Measurements from ENCODE around the gene STARD5. TPM values are rescaled to one million over a fixed set of nuclear protein-coding genes. Genes with fewer than 3 reads are reported as not detected.

STARD5 gene
- 4.5 and 4.6 TPM in 2 replicates for total RNA-seq

GRCh38 chr15:81323944-81324881, at the start of gene STARD5:
STARD5 (minus strand) TSS chr15:81324141; CDS start chr15:81324099, 42 bp downstream.
- H3K4me3 Mint-ChIP-seq = peak within 1 kb of the TSS; percentile 98
- peak within 1 kb of the TSS; percentile 76 for H3K27ac Mint-ChIP-seq
- H3K27me3 Mint-ChIP-seq (ENCODE audit: insufficient read depth) = no peaks in the 10 kb centered on the region
- intact Hi-C loops (cut with micrococcal nuclease) = loop anchor here (1.0 to 10.0 kb wide), 8 partner anchors 22 to 1169 kb away; partner anchors contain the start of genes EFL1, FAH, SAXO2 and TLNRD1
- H3K36me3 Mint-ChIP-seq (ENCODE audit: low read depth) = peaks cover 5% of the 10 kb centered on the region
- H3K4me1 Mint-ChIP-seq (ENCODE audit: low read depth) = peaks cover 38% of the 10 kb centered on the region
- H3K9me3 Mint-ChIP-seq = no peaks in the 10 kb centered on the region
- peak; percentile 98 for DNase-seq (ENCODE audit: low spot score)

DNA sequence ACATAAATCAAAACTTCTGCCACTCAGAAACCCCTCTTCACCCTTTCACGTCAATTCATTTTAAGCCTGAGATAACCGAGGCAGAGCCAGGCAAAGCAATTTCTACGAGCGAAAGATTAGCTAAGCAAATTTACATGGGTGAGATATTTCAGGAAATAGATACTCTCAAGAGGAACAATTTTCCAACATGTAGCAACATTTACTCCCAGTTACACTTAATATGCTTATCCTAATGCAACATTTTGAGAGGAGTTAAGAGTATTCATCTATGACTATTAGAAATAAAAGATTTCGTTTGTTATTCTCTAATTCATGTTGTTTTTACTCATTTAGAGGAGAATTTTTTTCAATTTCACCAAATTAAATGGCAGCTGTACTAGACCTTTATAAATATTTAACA, 49.2 kb upstream of the STARD5 start:
- Mint-ChIP-seq H3K4me1 (ENCODE audit: low read depth) (no peaks in the 10 kb centered on the region), H3K27ac (no peak overlapping the region), H3K27me3 (ENCODE audit: insufficient read depth) (peaks cover 9% of the 10 kb centered on the region), H3K9me3 (no peaks in the 10 kb centered on the region), H3K36me3 (ENCODE audit: low read depth) (no peaks in the 10 kb centered on the region), H3K4me3 (no peak overlapping the region)
- intact Hi-C loops (cut with micrococcal nuclease) = no loop called here
- no peak for DNase-seq (ENCODE audit: low spot score)

- H3K4me1 Mint-ChIP-seq (ENCODE audit: low read depth) = no peaks in the 10 kb centered on the region
- H3K36me3 Mint-ChIP-seq (ENCODE audit: low read depth) = no peaks in the 10 kb centered on the region
- DNase-seq (ENCODE audit: low spot score) = no peak
- H3K27me3 Mint-ChIP-seq (ENCODE audit: insufficient read depth) = peaks cover 9% of the 10 kb centered on the region
- H3K4me3 Mint-ChIP-seq = no peak overlapping the region
- intact Hi-C loops (cut with micrococcal nuclease) = no loop called here
- H3K27ac Mint-ChIP-seq = no peak overlapping the region
- H3K9me3 Mint-ChIP-seq = no peaks in the 10 kb centered on the region
Measured at GRCh38 chr15:81372575-81372974, 48.6 kb upstream of the STARD5 start.

DNA sequence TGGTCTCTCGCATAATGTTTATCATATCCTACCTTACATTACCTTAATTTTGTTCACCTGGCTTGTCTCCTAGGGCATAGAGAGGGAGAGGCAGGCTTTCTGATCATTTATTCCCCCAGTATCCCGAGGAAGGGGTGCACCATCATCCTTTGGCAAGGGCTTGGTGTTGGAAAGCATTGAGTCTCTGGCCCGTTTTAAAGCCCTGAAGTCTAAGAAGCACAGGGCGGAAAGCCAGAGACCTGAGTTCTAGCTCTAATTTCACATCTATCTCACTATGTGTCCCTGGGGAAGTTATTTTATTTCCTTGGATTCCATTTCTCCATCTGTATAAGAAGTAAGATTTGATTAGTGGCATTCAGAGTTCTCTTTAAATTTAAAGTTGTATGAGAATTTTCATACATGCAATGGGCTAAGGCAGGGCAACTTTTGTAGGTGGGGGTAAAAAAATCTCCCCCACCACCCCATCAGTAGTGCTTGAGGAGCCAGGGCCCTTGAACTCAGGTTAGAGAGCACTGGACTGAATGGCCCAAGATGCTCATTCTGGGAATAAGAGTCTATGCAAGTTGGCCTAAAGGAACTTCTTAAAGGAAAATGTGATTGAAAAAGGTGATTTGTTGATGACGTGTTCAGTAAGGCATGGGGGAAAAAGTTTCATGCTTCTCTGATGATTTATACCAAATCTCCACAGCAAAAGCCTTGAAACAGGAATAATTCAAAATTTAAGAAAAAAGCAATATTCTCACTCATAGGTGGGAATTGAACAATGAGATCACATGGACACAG, 40.0 kb upstream of the STARD5 start:
- Mint-ChIP-seq H3K27me3 (ENCODE audit: insufficient read depth) (peaks cover 13% of the 10 kb centered on the region), H3K36me3 (ENCODE audit: low read depth) (no peaks in the 10 kb centered on the region), H3K27ac (no peak overlapping the region), H3K9me3 (no peaks in the 10 kb centered on the region), H3K4me3 (no peak overlapping the region), H3K4me1 (ENCODE audit: low read depth) (no peaks in the 10 kb centered on the region)
- no peak for DNase-seq (ENCODE audit: low spot score)
- intact Hi-C loops (cut with micrococcal nuclease) = no loop called here

DNA sequence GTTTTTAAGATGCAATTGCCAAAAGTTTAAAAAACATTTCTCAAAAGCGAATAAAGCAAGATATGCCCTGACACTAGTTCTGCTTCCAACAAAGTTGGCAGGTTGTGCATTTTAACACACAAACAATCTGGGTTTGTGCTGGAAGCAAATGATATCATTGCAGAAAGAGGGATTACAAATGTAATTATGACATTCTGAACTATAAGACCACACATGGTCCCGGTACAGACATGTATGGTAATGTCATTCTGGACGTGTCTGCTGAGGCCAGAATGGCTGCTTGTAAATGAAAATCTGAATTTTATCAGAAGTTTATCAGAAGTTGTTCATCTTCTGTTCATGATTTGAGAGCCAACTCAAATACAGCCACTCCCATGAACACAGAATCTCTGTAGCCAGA, 39.3 kb upstream of the STARD5 start:
- Mint-ChIP-seq H3K27me3 (ENCODE audit: insufficient read depth) (peaks cover 14% of the 10 kb centered on the region), H3K36me3 (ENCODE audit: low read depth) (no peaks in the 10 kb centered on the region), H3K27ac (no peak overlapping the region), H3K4me3 (no peak overlapping the region), H3K4me1 (ENCODE audit: low read depth) (no peaks in the 10 kb centered on the region), H3K9me3 (no peaks in the 10 kb centered on the region)
- intact Hi-C loops (cut with micrococcal nuclease) = no loop called here
- DNase-seq (ENCODE audit: low spot score) = no peak

GRCh38 chr15:81362790-81363189, 38.8 kb upstream of the STARD5 start:
- intact Hi-C loops (cut with micrococcal nuclease) = no loop called here

GRCh38 chr15:81361891-81362290, 38.0 kb upstream of the STARD5 start:
- Mint-ChIP-seq H3K27me3 (ENCODE audit: insufficient read depth) (peaks cover 16% of the 10 kb centered on the region), H3K4me1 (ENCODE audit: low read depth) (no peaks in the 10 kb centered on the region), H3K36me3 (ENCODE audit: low read depth) (no peaks in the 10 kb centered on the region), H3K27ac (no peak overlapping the region), H3K4me3 (no peak overlapping the region), H3K9me3 (no peaks in the 10 kb centered on the region)
- intact Hi-C loops (cut with micrococcal nuclease) = no loop called here
- no peak for DNase-seq (ENCODE audit: low spot score)

More at GRCh38 chr15:81362790-81363189, 38.8 kb upstream of the STARD5 start:
- no peak for DNase-seq (ENCODE audit: low spot score)
- Mint-ChIP-seq H3K4me3 (no peak overlapping the region), H3K9me3 (no peaks in the 10 kb centered on the region), H3K27ac (no peak overlapping the region), H3K27me3 (ENCODE audit: insufficient read depth) (peaks cover 16% of the 10 kb centered on the region), H3K36me3 (ENCODE audit: low read depth) (no peaks in the 10 kb centered on the region), H3K4me1 (ENCODE audit: low read depth) (no peaks in the 10 kb centered on the region)

DNA sequence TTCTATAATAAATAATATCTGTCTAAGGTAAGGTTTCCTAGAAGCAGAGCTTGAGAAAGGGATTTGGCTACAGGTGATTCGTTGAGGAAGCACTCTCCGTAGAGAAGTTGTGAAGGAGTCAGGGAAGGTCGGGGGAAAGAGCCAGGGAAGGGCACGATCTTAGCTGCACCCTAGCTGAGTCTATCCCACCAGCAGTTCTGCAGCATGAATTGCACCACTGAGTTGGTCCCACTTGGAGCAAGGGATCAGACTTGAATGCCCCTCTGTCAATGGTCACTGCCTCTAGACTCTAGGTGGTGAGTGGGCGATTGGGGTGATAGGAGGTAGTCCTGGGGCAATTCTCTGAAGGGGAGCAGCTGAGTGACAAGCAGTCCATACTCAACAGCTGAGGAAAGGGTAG, 36.5 kb upstream of the STARD5 start:
- Mint-ChIP-seq H3K9me3 (no peaks in the 10 kb centered on the region), H3K27me3 (ENCODE audit: insufficient read depth) (peaks cover 12% of the 10 kb centered on the region), H3K36me3 (ENCODE audit: low read depth) (no peaks in the 10 kb centered on the region), H3K4me1 (ENCODE audit: low read depth) (no peaks in the 10 kb centered on the region), H3K27ac (no peak overlapping the region), H3K4me3 (no peak overlapping the region)
- intact Hi-C loops (cut with micrococcal nuclease) = no loop called here
- no peak for DNase-seq (ENCODE audit: low spot score)

- Mint-ChIP-seq H3K27ac (no peak overlapping the region), H3K4me1 (ENCODE audit: low read depth) (no peaks in the 10 kb centered on the region), H3K9me3 (no peaks in the 10 kb centered on the region), H3K4me3 (no peak overlapping the region), H3K36me3 (ENCODE audit: low read depth) (no peaks in the 10 kb centered on the region), H3K27me3 (ENCODE audit: insufficient read depth) (peaks cover 14% of the 10 kb centered on the region)
- intact Hi-C loops (cut with micrococcal nuclease) = no loop called here
- DNase-seq (ENCODE audit: low spot score) = no peak
Measured at GRCh38 chr15:81358248-81358647, 34.3 kb upstream of the STARD5 start.

DNA sequence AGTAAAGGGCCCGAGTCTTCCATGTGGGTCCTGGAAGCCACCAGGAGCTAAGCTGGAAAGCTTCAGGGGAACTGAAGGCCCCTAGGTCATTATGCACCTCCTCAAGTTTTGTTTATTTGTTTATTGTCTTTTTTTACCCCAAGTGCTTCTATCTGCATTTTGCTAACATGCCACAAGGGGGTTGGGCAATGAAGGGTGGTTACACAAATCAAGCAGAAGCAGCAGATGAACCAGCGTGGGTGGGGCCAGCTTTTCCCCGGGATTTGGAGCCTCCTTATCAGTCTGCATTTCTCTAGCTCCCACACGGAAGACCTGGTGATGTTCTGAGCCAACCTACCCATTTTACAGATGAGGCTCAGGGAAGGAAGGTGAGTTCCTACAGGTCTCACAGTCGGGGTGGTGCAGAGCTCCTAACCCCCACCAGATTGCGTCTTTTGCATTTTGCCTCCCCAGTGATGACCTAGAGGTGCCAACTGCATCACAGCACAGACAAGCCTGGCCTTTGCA, 33.3 kb upstream of the STARD5 start:
- Mint-ChIP-seq H3K4me3 (no peak overlapping the region), H3K36me3 (ENCODE audit: low read depth) (no peaks in the 10 kb centered on the region), H3K27me3 (ENCODE audit: insufficient read depth) (peaks cover 14% of the 10 kb centered on the region), H3K4me1 (ENCODE audit: low read depth) (no peaks in the 10 kb centered on the region), H3K27ac (no peak overlapping the region), H3K9me3 (no peaks in the 10 kb centered on the region)
- intact Hi-C loops (cut with micrococcal nuclease) = no loop called here
- no peak for DNase-seq (ENCODE audit: low spot score)

GRCh38 chr15:81356252-81356651, 32.3 kb upstream of the STARD5 start:
- Mint-ChIP-seq H3K36me3 (ENCODE audit: low read depth) (no peaks in the 10 kb centered on the region), H3K4me3 (no peak overlapping the region), H3K9me3 (no peaks in the 10 kb centered on the region), H3K4me1 (ENCODE audit: low read depth) (no peaks in the 10 kb centered on the region), H3K27me3 (ENCODE audit: insufficient read depth) (peaks cover 14% of the 10 kb centered on the region), H3K27ac (no peak overlapping the region)
- DNase-seq (ENCODE audit: low spot score) = no peak
- intact Hi-C loops (cut with micrococcal nuclease) = no loop called here

DNA sequence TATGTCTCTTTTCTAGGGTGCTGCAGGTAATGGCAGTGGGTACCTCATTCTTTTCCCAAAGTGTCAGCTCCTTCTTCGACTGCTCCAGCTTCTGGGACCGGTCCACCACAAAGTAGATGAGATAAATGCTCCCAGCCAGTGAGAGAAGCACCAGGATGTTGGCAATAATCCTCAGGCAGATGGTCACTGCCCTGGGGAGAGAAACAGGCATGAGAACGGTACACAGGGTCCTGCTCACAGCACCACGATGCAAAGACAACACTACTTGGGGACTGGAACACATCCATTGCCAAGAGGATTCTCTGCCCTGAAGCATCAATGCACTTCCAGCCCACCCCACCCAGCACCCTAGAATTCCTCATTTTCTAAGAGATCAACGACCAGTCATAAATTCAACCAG, 27.7 kb upstream of the STARD5 start:
- H3K4me3 Mint-ChIP-seq = no peak overlapping the region
- no peaks in the 10 kb centered on the region for H3K9me3 Mint-ChIP-seq
- H3K27me3 Mint-ChIP-seq (ENCODE audit: insufficient read depth) = peaks cover 2% of the 10 kb centered on the region
- DNase-seq (ENCODE audit: low spot score) = no peak
- no peaks in the 10 kb centered on the region for H3K36me3 Mint-ChIP-seq (ENCODE audit: low read depth)
- H3K4me1 Mint-ChIP-seq (ENCODE audit: low read depth) = no peaks in the 10 kb centered on the region
- no peak overlapping the region for H3K27ac Mint-ChIP-seq
- intact Hi-C loops (cut with micrococcal nuclease) = no loop called here

- Mint-ChIP-seq H3K9me3 (no peaks in the 10 kb centered on the region), H3K27me3 (ENCODE audit: insufficient read depth) (peaks cover 2% of the 10 kb centered on the region), H3K36me3 (ENCODE audit: low read depth) (no peaks in the 10 kb centered on the region), H3K27ac (no peak overlapping the region), H3K4me3 (no peak overlapping the region), H3K4me1 (ENCODE audit: low read depth) (no peaks in the 10 kb centered on the region)
- intact Hi-C loops (cut with micrococcal nuclease) = no loop called here
- DNase-seq (ENCODE audit: low spot score) = no peak
Measured at GRCh38 chr15:81349271-81349670, 25.3 kb upstream of the STARD5 start.

Measured in activated T-helper 1 cell treated with anti-CD3 and anti-CD28 coated beads, Interleukin-12 subunit alpha, Interleukin-12 subunit beta, Interleukin-2, Interleukin-4 antibody, amounts not matched to agents 30 ng/mL and 10 ng/mL and 1 ng/mL, durations not matched to agents 14 hours and 24 hours and 36 hours (primary cell).